Endothelial cell of umbilical vein (primary cell): ENCODE data around the gene IGSF22. TPM values are rescaled to one million over a fixed set of nuclear protein-coding genes. Genes with fewer than 3 reads are reported as not detected.

Source experiments
- BruUV-seq: library from RNA; stranded (reverse); fragments of 400-500 nt; replicated peaks from 2 replicates; lab custom pipeline; 2021; lab: Mats Ljungman, UMichigan
- CTCF ChIA-PET: fragments of 300-600, 350-600 bp; sonication (Branson Sonifier 250); formaldehyde crosslinking; loops from one replicate; lab custom pipeline; 2021; ENCODE audit warnings: antibody characterized with exemption, inconsistent platforms; lab: Charles Lee
- POLR2A ChIA-PET: fragments of 300-600, 350-600 bp; sonication (Branson Sonifier 250); formaldehyde crosslinking; loops from one replicate; lab custom pipeline; 2021; ENCODE audit warnings: antibody characterized with exemption, inconsistent platforms; lab: Charles Lee
- DNase-seq: peaks from one replicate; pipeline ENCODE4 v3.0.0-alpha.2; 2011; ENCODE audit warnings: low read depth, low spot score
- FAIRE-seq: peaks from 2 replicates; lab custom pipeline; 2011; peaks lifted over from hg19 to GRCh38; lab: Jason Lieb, UNC
- H2AFZ ChIP-seq: 2 replicates; pipeline ENCODE4 v1.6.0; 2012; ENCODE audit warnings: low read depth, low read length, control low read depth, inconsistent platforms
- H3K27ac ChIP-seq: 2 replicates; pipeline ENCODE4 v1.5.1; 2011; ENCODE audit warnings: low read depth, mild to moderate bottlenecking, control low read depth, low read length, moderate library complexity; ENCODE audit not compliant: insufficient read depth
- H3K27me3 ChIP-seq, 2 experiments: 2 replicates each; pipeline versions ENCODE4 v1.6.0 to v1.6.1; 2011; ENCODE audit warnings: low read length in 2 of 2, mixed read lengths in 1 of 2; ENCODE audit not compliant: control insufficient read depth in 2 of 2, insufficient read depth in 2 of 2
- H3K36me3 ChIP-seq, 2 experiments: 2 replicates in 1 of 2; 3 replicates in 1 of 2; pipeline ENCODE4 v1.5.1; 2011; ENCODE audit warnings: low read length in 2 of 2, mild to moderate bottlenecking in 1 of 2, moderate library complexity in 1 of 2; ENCODE audit not compliant: control insufficient read depth in 2 of 2, insufficient read depth in 2 of 2; ENCODE audit errors: extremely low read depth in 1 of 2
- H3K4me1 ChIP-seq: 3 replicates; pipeline ENCODE4 v1.5.1; 2011; ENCODE audit warnings: mild to moderate bottlenecking, low read length; ENCODE audit not compliant: control insufficient read depth, insufficient read depth; ENCODE audit errors: extremely low read depth
- H3K4me2 ChIP-seq: 2 replicates; pipeline ENCODE4 v1.6.1; 2011; ENCODE audit warnings: low read length, control low read depth, mixed read lengths; ENCODE audit not compliant: insufficient read depth
- H3K4me3 ChIP-seq, 3 experiments: fragments of 200-600 bp in 1 of 3; sonication (generic), shearing (Covaris generic) in 1 of 3; replicated peaks in 1 of 3; 2 replicates each; pipeline ENCODE4 v1.5.1; 2011 to 2016; ENCODE audit warnings: control low read depth in 3 of 3, low read length in 3 of 3, mild to moderate bottlenecking in 2 of 3, inconsistent platforms in 1 of 3, low read depth in 1 of 3, moderate library complexity in 1 of 3; ENCODE audit not compliant: insufficient read depth in 1 of 3
- H3K79me2 ChIP-seq: 2 replicates; pipeline ENCODE4 v1.6.0; 2012; ENCODE audit warnings: low read length, inconsistent platforms; ENCODE audit not compliant: control insufficient read depth, insufficient read depth
- H3K9ac ChIP-seq: replicated peaks from 2 replicates; pipeline ENCODE3; 2011; ENCODE audit warnings: low read length, control low read depth; ENCODE audit not compliant: insufficient read depth; ENCODE audit errors: extremely low read depth
- H3K9me1 ChIP-seq: replicated peaks from 3 replicates; pipeline ENCODE4 v1.6.0; 2011; ENCODE audit warnings: mild to moderate bottlenecking, low read length; ENCODE audit not compliant: control insufficient read depth, insufficient read depth; ENCODE audit errors: extremely low read depth
- H3K9me3 ChIP-seq: replicated peaks from 2 replicates; pipeline ENCODE4 v1.5.1; 2012; ENCODE audit warnings: low read length, inconsistent platforms; ENCODE audit not compliant: control insufficient read depth, insufficient read depth
- H4K20me1 ChIP-seq: replicated peaks from 2 replicates; pipeline ENCODE3; 2011; ENCODE audit warnings: mild to moderate bottlenecking, low read length; ENCODE audit not compliant: control insufficient read depth, insufficient read depth; ENCODE audit errors: extremely low read depth
- CTCF ChIP-seq, 2 donors: IDR thresholded peaks; 1 replicate in 1 of 2; 2 replicates in 1 of 2; pipeline ENCODE4 v1.5.1; 2011; ENCODE audit warnings: low read length in 2 of 2, mild to moderate bottlenecking in 2 of 2, moderate library complexity in 2 of 2, control low read depth in 1 of 2, inconsistent platforms in 1 of 2, low read depth in 1 of 2; ENCODE audit not compliant: insufficient read depth in 1 of 2; ENCODE audit errors: extremely low read depth in 1 of 2
- EZH2 ChIP-seq: IDR thresholded peaks from 2 replicates; pipeline ENCODE4 v1.6.1; 2012; ENCODE audit warnings: borderline replicate concordance, low read depth, mild to moderate bottlenecking, moderate library complexity, low read length, inconsistent platforms; ENCODE audit not compliant: severe bottlenecking
- FOS ChIP-seq: IDR thresholded peaks from 2 replicates; pipeline ENCODE4 v1.6.1; 2011; ENCODE audit warnings: mild to moderate bottlenecking, low read length, moderate library complexity, borderline replicate concordance; ENCODE audit not compliant: insufficient read depth
- GATA2 ChIP-seq: IDR thresholded peaks from 2 replicates; pipeline ENCODE4 v1.7.0; 2011; ENCODE audit warnings: low read depth, mild to moderate bottlenecking, moderate library complexity, mixed read lengths, low read length; ENCODE audit not compliant: insufficient read length, insufficient read depth
- JUN ChIP-seq: IDR thresholded peaks from 2 replicates; pipeline ENCODE4 v1.6.1; 2011; ENCODE audit warnings: borderline replicate concordance, low read depth; ENCODE audit not compliant: insufficient read length, insufficient read depth
- MAX ChIP-seq: IDR thresholded peaks from 2 replicates; pipeline ENCODE4 v1.6.1; 2011; ENCODE audit not compliant: insufficient read depth, insufficient read length
- MYC ChIP-seq: IDR thresholded peaks from one replicate; pipeline ENCODE4 v1.6.1; 2011; ENCODE audit warnings: mild to moderate bottlenecking, low read depth, low read length
- POLR2A ChIP-seq: IDR thresholded peaks from 2 replicates; pipeline ENCODE4 v1.6.1; 2012; ENCODE audit warnings: low read depth, mild to moderate bottlenecking, control low read depth, low read length
- POLR2AphosphoS5 ChIP-seq: IDR thresholded peaks from 2 replicates; pipeline ENCODE4 v1.6.1; 2012; ENCODE audit warnings: low read depth, mild to moderate bottlenecking, control low read depth, low read length, moderate library complexity; ENCODE audit not compliant: insufficient read depth
- dilution Hi-C: fragments of 300-500 bp; cut with MboI; formaldehyde crosslinking; loops from one replicate; pipeline ENCODE4 v1.15.0; 2019; ENCODE audit warnings: low sequenced_read_pairs; ENCODE audit not compliant: extremely low pct_ligation_motif_present
- intact Hi-C: fragments of 100-400 bp; cut with micrococcal nuclease; formaldehyde crosslinking; loops from one replicate; pipeline ENCODE4 v1.10.0; 2022
- polyA plus RNA-seq, 4 experiments: library from polyadenylated mRNA; depleted of rRNA in 3 of 4; stranded (reverse) in 3 of 4; unstranded in 1 of 4; fragments of >200 nt; gene quantifications; 2 replicates each; pipeline versions ENCODE4 v1.2.1 to v1.2.3, GENCODE V29; 2011 to 2012; ENCODE audit warnings: missing spikeins in 1 of 4
- total RNA-seq: library from RNA; stranded (reverse); gene quantifications from 2 replicates; pipeline ENCODE4 v1.2.3, GENCODE V29; 2021

The IGSF22 gene
- total and polyA plus RNA-seq, 2 donors (not counting 3 experiments of a cell fraction or from before 2014, with no cell fraction given): not detected

DNA sequence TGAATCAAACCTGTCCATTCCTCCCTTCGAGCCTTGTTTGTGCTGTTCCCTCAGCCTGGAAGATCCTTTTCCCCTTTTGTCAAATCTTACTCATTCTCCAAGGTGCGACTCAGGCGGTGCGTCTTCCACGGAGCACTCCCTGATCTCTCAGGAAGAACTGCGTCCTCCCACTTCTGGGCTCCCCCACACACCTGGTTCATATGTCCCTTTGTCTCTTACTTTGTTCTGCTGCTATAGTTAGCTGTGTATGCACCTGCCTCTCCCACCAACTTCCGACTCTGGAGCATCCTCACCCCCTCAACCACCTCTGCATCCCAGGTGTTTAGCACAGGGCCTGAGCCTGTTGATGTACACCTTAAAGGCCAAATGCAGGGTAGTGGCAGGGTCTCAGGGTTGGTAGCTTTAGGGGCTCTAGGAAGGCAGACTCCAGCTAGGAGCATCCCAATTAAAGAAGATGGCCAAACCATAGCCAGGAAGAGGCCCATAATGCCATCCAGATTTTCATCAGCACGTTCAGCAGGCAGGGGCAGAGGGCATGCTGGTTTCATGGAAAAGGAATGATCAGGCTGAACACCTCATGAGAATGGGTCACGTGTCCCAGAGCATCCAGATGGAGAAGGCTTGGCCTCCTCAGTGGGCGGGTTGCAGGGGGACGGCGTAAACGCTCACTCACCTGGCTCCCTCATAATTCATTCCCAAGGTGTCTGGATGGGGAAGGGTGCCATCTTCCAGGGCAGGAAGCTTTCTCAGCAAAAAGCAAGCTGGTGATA lies 45.5 kb upstream of the IGSF22 start:
- no peak overlapping the region for H3K4me3 ChIP-seq
- FAIRE-seq (no peak), DNase-seq (no peak)
- no peaks in the 10 kb centered on the region for H4K20me1 ChIP-seq
- dilution Hi-C loops: no loop called here
- intact Hi-C loops: no loop called here
- no peak overlapping the region for H3K4me2 ChIP-seq
- no peak overlapping the region for H3K27ac ChIP-seq
- POLR2A ChIA-PET: no interaction called here
- CTCF ChIA-PET: interaction anchor here (1.0 to 1.5 kb wide), 2 partner anchors 48 to 50 kb away, joined by 4 to 5 read pairs; no protein-coding TSS in a partner anchor
- H3K9ac ChIP-seq: no peak overlapping the region
- no peaks in the 10 kb centered on the region for H3K9me3 ChIP-seq
- H3K79me2 ChIP-seq: no peaks in the 10 kb centered on the region
- H3K4me1 ChIP-seq: no peaks in the 10 kb centered on the region
- no peaks in the 10 kb centered on the region for H3K36me3 ChIP-seq
- BruUV-seq: no TSS peak
- H2AFZ ChIP-seq: no peak overlapping the region
- no peaks in the 10 kb centered on the region for H3K9me1 ChIP-seq
- no peak for TF ChIP-seq FOS
- TF ChIP-seq GATA2: no peak
- TF ChIP-seq CTCF (IDR thresholded peaks at IDR 0.05; ENCODE audit: extremely low read depth in 1 of 2, insufficient read depth in 1 of 2, low read depth in 1 of 2, low read length in 2 of 2): no peak
- TF ChIP-seq MAX: no peak
- no peak for TF ChIP-seq EZH2
- no peak for TF ChIP-seq POLR2AphosphoS5
- TF ChIP-seq MYC: no peak
- TF ChIP-seq JUN: no peak
- no peak for TF ChIP-seq POLR2A
- peaks cover 0 to 3% of the 10 kb centered on the region in 2 experiments for H3K27me3 ChIP-seq
